HG02571 (cell line): Measurements from ENCODE around the gene TVP23A.
"Not testable (repeated sequence)": the region's sequence is repeated elsewhere in the genome, so short reads cannot be mapped to it uniquely, and the experiment has no call there.

Experiments used
- ATAC-seq: cut with Tn5 transposase; IDR thresholded peaks from one replicate; pipeline ENCODE4 v1.9.1; 2021; ENCODE audit warnings: mild to moderate bottlenecking, moderate library complexity; ENCODE audit not compliant: unreplicated experiment

TVP23A gene

DNA sequence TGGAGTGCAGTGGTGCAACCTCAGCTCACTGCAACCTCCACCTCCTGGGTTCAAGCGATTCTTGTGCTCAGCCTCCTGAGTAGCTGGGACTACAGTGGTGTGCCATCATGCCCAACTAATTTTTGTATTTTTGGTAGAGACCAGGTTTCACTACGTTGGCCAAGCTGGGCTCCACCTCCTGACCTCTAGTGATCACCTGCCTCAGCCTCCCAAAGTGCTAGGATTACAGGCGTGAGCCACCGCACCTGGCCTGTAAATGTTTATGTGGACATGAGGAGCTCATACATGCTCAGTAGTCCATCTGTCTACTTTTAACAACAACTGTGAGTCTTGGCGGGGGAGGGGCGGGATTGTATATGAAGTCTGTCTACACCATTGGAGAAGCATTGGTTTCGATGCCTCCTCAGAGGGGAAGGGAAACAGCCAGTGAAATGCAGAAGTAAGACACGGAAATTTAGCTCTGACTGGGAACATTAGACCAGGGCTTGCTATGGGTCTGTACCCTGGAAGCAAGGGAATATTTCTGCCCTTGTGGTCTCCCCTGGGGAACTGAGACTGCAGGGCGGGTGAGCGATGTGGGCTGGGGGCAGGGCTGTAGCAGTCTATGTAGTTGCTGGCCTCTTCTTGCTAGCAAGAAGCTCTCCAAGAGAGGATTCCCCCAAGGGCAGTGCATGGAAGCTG is 65.6 kb downstream of the TVP23A start:
- ATAC-seq: no peak

DNA sequence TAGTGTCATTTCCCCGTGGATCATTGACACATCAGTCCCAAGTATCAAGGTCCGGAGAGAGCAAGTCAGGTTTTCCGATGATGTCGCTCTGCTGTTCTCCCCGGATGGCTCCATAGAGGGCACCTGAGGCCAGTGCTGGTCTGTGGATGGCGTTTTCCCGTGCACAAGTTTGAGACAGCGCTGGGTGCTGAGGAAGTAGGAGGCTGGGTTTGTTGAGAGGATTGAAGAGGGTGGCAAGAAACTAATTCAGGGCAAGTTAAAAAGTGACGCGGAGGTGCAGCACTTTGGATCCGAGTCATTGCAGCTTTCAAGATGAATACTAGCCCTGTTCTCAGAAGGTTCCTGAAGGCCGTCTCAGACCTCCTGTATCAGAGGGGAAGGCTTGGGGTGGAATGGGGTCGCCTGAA is 67.3 kb downstream of the TVP23A start:
- no peak for ATAC-seq

DNA sequence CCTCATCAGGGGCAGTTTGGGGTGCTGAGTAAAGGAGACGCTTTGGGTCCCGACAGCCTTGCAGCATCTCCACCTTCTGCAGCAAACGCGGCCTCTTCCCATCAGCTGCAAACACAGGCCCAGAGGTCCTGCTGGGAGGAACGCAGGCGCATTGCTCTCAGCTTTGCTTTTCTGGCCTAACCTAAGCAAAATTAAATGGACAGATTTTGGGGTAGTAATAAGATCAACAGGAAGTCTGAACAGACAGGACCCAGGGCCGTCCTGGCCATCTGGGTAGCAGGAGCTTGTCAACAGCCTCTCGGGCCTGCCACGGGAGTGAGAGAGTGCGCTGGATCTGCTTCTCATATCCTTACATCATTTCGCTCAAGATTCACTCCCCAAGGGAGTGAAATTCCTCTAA is 67.8 kb downstream of the TVP23A start:
- no peak for ATAC-seq

DNA sequence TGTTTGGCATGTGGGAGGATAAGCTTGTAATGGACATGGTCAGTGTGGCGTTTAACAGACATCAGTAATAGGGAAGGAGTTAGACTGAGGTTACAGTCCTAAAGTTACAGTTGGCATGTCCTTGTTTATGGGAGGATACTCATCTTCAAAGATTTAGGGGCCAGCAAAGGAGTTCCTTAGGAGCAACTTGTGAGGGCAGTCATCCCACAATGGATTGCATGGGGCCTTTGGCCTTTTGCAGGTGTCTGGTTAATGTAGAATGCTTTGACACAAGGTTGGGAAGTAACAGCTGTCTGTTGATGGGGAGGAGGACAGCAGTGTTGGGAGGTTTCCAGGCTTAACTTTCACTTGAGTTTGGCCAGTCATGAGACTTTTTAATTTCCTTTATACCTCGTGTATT is 72.8 kb downstream of the TVP23A start:
- ATAC-seq: no peak

DNA sequence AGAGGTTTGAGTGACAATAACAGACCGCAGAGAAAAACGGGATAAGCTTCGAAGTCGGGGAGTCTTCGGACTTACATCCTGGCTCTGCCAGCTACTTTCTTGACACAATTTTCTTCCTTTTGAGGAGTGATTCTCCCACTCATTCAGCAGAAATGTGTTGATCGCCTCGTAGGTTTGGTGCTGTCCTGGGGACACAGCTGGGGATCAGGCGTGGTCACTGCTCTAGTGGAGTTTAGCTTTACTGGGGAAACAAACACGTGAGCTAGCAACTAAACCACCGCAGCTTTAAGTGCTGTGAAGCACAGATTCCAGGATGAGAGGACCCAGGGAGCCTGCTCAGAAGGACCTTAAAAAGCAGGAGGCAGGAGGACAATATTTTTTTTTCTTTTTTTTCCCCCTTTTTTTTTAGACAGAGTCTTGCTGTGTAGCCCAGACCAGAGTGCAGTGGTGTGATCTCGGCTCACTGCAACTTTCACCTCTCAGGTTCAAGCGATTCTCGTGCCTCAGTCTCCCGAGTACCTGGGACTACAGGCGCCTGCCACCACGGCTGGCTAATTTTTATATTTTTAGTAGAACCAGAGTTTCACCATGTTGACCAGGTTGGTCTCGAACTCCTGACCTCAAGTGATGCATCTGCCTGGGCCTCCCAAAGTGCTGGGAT is 74.1 kb downstream of the TVP23A start:
- no peak for ATAC-seq

DNA sequence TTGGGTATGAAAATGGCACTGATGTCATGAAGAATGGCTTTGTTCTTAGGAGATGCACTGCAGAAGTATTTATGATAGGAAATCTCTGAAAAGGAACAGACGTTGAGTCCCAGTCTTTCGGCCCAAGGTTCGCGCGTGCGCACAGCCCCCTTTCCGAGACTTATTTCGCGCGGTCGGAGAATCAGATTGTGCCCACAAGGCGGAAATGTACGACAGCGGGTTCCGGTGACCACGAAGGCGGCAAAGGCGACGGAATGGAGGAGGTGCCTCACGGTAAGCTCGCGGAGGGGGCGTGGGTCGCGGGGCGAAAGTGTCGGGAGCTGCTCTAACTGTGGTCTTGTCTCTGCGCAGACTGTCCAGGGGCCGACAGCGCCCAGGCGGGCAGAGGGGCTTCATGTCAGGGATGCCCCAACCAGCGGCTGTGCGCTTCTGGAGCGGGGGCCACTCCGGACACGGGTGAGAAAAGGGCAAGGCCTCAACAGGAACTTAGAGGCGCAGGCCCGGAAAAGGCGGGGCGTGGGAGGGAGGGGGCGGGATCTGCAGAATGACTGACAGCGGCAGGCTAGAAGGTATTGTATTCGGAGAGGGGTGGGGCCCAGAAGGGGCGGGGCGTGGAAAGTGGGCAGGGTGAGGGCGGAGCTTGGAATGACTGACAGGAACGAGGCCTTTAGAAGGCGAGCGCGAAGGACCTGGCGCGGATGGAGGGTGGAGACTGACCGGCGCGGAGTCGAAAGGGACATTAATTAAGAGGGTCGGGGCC is 74.8 kb downstream of the TVP23A start, which contains the start of gene NUBP1:
NUBP1 (plus strand) TSS at position 233 of the 760 bp plus-strand sequence; CDS start at position 255, 22 bp downstream.
- ATAC-seq: peak; percentile 75

DNA sequence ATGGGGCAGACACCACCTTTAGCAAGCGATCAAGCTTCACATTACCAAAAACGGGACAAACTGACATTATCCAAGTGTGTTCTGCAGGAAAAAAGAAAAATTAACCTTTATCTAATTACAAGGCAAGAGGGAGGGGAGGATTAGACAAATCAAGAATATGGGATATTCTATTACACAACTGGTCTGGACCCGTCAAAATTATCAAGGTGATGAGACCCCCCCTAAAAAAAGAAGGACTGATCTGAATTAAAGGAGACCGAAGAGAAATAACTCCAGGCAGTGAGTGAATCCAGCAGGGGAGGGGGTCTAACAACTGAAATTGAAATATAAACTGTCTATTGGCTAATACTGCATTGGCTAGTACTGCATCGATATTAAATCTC is 75.4 kb downstream of the TVP23A start:
- no peak for ATAC-seq

DNA sequence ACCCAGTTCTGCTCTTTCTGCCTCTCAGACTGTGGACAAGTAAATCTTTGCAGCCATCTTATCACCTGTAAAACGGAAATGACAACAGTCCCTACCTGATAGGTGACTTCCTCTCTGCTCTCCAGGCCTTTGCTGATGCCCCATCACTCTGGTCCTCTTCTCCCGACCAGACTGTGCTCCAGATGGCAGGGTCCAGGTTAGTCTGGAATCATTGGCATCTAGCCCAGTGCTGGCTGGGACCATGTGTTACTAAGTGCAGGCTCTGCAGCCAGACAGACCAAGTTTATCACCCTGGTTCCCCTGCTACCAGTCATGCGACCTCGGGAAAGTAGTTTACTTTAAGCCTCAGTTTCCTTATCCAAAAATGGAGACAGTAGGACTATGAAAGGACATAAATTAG is 76.8 kb downstream of the TVP23A start:
- ATAC-seq: no peak

DNA sequence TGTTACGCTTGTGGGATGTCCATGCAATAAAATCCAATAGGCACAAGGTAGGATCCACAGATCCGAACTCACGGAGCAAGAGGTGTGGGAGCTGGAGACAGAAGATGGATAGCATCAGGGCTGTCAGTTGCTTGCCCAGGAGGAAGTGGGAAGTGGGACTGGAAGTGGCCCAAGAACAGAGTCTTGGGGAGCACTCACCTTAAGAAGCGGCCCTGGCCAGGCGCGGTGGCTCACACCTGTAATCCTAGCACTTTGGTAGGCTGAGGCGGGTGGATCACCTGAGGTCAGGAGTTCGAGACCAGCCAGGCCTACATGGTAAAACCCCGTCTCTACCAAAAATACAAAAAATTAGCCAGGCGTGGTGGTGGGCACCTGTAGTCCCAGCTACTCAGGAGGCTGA is 77.3 kb downstream of the TVP23A start:
- not testable (repeated sequence) for ATAC-seq

DNA sequence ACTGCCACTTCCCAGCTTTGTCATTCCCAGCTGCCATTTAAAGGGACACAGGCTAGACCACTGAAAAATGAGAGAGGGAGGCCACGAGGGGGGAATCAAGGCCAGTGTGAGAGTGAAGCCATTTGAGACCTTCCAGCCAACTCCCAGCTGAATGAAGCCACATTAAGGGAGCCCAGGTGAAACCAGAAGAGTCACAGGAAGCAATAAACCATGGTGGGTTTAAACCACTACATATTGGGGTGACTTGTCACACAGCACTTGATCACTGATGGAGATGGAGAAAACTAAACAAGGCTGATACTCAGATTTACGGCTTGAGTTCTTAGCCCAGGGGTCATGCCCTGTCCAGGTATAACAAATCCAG is 77.8 kb downstream of the TVP23A start:
- no peak for ATAC-seq

DNA sequence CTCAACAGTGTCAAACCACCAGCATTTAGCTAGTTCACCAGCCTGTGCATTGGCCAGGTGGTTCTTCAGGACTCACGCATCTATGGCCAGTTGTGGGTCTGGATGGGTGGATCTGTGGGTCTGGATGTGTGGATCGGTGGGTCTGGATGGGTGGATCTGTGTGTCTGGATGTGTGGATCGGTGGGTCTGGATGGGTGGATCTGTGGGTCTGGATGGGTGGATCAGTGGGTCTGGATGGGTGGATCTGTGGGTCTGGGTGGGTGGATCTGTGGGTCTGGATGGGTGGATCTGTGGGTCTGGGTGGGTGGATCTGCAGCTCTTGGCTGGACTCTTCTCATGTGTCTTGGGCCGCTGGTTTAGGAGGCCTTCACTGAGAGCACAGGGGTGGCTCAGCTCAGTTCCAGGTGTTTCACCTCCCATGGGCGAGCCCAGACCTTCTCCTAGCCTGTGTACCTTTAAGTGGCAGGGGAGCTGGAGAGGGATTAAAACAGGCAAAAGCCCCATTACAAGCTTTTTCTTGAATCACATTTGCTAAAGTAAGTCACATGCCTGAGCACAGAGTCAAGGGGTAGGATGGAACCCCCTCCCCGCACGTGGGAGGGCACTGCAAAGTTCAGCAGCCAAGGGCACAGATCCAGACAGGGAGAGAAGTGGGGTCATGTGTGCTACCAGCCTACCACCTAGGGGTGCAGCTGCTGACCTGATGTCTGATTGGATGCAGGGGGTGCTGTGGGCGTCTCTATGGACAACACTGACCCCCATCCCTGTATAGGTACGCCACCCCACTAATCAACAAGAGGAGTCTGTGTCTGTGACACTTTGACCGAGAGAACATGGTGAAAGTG is 78.4 kb downstream of the TVP23A start:
- ATAC-seq: no peak

DNA sequence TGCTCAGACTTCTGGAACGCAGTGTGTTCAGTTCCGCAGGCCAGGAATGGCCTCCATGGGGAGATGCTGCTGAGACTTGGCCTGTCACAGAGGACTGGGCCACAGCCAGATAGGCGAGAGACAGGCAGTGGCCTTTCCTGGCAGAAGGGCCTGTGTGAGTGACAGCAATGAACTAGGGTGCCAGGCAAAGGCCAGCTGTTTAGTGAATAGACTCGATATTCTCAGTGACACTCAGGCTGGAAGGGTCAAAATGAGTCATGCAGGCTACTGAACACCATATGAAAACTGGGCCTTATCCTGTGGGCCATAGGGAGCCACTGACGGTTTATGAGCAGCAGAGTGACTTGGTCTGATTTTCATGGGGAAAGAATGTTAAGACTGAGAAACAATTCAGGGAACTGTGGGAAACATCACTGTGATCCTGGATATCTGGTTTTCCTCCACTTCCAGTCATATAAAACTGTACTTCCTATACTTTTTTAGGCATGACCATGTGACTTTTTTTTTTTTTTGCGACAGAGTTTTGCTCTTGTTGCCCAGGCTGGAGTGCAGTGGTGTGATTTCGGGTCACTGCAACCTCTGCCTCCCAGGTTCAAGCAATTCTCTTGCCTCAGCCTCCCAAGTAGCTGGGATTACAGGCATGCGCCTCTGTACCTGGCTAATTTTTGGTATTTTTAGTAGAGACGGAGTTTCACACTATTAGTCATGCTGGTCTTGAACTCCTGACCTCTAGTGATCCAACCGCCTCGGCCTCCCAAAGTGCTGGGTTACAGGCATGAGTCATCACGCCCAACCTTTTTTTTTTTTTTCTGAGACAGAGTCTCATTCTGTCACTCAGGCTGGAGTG is 80.1 kb downstream of the TVP23A start:
- peak; percentile 60 for ATAC-seq

DNA sequence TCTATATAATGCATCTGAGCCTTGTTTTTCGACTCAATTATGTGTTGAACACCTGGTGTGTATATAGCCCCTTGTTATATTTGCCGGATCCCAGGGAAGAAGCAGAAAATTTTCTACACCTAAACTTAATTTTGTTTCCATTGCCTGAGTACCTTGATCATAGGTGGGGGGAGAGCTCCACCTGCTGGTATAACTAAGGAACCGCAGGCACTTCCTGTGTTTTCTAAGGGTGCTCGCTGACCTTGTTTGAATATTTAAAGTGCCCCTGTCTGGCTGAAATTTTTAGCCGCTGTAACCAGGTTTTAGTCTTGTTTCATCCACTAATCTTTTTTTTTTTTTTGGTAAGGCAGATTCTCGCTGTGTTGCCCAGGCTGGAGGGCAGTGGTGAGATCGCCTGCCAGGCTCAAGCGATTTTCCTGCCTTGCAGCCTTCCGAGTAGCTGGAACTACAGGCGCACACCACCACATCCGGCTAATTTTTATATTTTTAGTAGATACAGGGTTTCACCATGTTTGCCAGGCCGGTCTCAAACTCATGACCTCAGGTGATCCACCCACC is 81.4 kb downstream of the TVP23A start:
- ATAC-seq: no peak

DNA sequence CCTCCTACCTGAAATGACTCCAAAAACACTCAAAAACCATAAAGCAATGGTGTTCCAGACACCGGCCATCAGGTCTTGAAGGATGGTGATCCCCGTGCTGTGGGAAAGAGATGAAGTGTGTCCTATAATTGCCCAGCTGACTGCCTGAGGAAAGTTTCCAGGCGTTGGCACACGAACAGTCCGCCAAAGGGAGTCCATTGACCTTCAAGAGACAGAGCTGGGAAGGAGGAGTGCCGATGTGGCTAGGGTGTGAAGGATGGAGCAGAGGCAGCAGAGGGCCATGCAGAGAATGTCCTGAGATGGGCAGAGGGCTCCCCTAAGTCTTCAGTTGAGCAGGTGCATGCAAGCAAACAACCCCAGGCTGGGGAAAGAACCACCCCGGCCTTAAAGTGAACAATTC is 86.8 kb downstream of the TVP23A start:
- ATAC-seq: no peak

DNA sequence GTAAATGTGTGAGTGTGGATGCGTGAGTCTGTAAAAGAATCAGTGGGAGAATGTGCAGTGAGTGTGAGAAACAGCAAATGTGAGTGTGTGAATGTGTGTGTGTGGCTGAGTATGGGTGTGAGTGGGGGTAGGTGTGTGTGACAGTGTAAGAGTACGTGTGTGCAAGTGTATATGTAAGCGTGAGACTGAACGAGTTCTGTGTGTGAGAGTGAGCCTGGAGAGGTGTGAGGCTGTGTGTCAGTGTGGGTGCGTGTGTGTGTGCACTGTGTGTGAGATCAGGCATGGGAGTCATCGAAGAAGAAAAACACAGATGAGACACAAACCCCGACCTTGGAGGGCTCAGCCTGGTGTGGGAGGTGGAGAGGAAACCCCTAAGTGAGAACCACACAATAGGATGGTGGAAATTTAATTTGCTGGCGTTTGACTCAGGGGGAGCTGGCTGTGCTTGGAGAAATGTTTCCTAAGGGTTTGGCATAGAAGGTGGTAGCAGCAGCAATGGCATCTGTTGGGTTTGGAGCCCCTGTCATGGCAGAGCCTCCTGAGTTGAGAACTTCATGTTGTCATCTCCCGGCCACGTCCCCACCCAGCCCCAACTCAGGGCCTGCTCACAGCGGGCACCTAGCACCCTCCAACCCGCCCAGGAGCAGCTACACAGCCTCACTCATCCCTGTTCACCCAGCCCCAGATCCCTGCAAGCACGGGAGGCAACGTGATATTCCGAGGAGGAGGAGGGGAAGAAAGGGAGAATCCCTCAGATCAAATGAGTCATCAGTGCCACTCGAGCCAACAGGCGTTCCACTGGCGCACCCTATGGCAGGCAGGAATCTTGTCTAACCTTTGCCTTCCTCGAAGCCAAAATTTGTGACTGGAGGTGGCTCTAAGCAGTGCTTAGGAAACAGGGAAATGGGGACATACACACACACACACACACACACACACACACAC is 89.2 kb downstream of the TVP23A start:
- ATAC-seq: no peak

DNA sequence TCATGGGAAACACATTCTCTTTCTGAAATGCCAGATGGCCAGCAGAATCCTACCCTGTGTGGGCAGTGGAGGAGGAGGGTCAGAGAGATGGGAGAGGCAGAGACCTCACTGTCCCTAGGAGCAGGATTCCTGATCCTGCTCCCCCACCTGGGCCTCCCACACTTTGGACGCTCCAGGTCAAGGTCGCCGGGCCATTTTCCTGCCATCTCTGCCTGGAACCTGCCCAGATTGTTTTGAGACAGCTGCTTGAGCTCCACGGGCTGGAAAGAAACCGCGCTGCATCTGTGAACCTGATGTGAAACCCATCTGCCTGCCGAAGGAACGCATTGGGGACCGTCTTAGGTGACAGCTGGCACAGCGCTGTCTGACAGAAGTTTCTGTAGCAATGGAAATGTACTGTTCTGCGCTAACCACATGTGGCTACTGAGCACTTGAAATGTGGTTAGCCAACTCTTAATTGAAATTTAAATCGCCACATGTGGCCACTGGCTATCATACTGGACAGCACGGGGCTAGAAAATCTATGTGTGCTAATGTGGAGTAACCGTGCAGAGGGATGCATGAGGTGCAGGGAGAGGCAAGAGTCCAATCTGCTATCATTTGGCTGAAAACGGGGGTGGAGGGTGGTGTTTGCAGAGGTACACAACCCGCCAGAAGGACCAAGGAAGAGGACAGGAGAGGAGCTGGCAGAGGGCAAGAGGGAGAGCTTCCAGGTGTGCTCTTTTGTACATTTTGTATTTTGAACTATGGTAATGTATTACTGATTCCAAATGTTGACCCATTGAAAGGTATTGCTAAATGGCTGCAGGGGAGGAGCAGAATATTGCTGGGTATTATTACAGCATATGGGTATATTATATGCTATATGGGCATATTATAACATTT is 90.3 kb downstream of the TVP23A start:
- ATAC-seq: no peak
